ENCODE data around the gene FYN. TPM values are rescaled to one million over a fixed set of nuclear protein-coding genes. Genes with fewer than 3 reads are reported as not detected.

FYN gene
- total and polyA plus RNA-seq, 2 of the 13 experiments (the other 11 are each of a cell fraction or from before 2014, with no cell fraction given) = 15.5 to 24.6 TPM

- no peaks in the 10 kb centered on the region for H3K79me2 ChIP-seq (ENCODE audit: insufficient read depth, low read length)
- H3K4me3 ChIP-seq (replicated peaks in 1 of 3; ENCODE audit: insufficient read depth in 1 of 3, low read depth in 2 of 3, low read length in 3 of 3) = no peak overlapping the region
- H3K9ac ChIP-seq (ENCODE audit: insufficient read depth, low read depth, low read length) = no peak overlapping the region
- no peak overlapping the region for H2AFZ ChIP-seq (ENCODE audit: low read length)
- 0 out of 5 replicates have a peak, but pooled peaks cover 0 to 3% of the 10 kb centered on the region in 2 experiments for H3K36me3 ChIP-seq (replicated peaks in 1 of 2; ENCODE audit: control insufficient read depth in 1 of 2, insufficient read depth in 2 of 2, low read length in 2 of 2)
- H3K27ac ChIP-seq (ENCODE audit: extremely low read length, insufficient read depth, low read length) = no peak overlapping the region
- 88% methylated on average over 6 of the region's 6 CpGs for WGBS (ENCODE audit: low lambda C conversion rate)
- FAIRE-seq = no peak
- ATAC-seq = no peak
- H3K27me3 ChIP-seq (ENCODE audit: control insufficient read depth in 1 of 2, insufficient read depth in 2 of 2, low read length in 2 of 2) = no peaks in the 10 kb centered on the region
- no peak overlapping the region for H3K4me2 ChIP-seq (ENCODE audit: low read depth, low read length)
- no TSS peak for BruUV-seq (replicated peaks)
- TF ChIP-seq ZNF547 (CRISPR knock-in tag; IDR thresholded peaks at IDR 0.05) (no peak), BRCA1 (CRISPR knock-in tag; IDR thresholded peaks at IDR 0.05) (no peak), TRIM22 (IDR thresholded peaks at IDR 0.05) (no peak), ZBTB14 (CRISPR knock-in tag; IDR thresholded peaks at IDR 0.05) (no peak), ARID3A (IDR thresholded peaks at IDR 0.05; ENCODE audit: low read depth, low read length) (no peak), TBP (CRISPR knock-in tag; IDR thresholded peaks at IDR 0.05) (no peak), POLR2AphosphoS2 (IDR thresholded peaks at IDR 0.05; ENCODE audit: low read depth, low read length) (no peak), PPARG (CRISPR knock-in tag; conservative IDR thresholded peaks at IDR 0.05) (no peak), MIER2 (CRISPR knock-in tag; IDR thresholded peaks at IDR 0.05) (no peak), ETV6 (CRISPR knock-in tag; conservative IDR thresholded peaks at IDR 0.05) (no peak), ZC3H13 (CRISPR knock-in tag; IDR thresholded peaks at IDR 0.05) (no peak), STAG1 (CRISPR knock-in tag; IDR thresholded peaks at IDR 0.05) (no peak)
- H3K4me1 ChIP-seq (ENCODE audit: insufficient read depth, low read length) = no peaks in the 10 kb centered on the region
- intact Hi-C loops (cut with micrococcal nuclease; ENCODE audit: unreplicated experiment) = no loop called here
- POLR2A ChIA-PET = interaction anchor here (1.4 kb wide), 1 partner anchor 23 kb away, joined by 4 read pairs; no protein-coding TSS in a partner anchor
- CTCF ChIA-PET (ENCODE audit: low intra/inter-chr PET ratio, low total read pairs) = no interaction called here
- no peak for DNase-seq (ENCODE audit: low spot score)
- no peaks in the 10 kb centered on the region for H4K20me1 ChIP-seq (ENCODE audit: insufficient read depth, low read length)
- in situ Hi-C loops (cut with HindIII; ENCODE audit: extremely low pct_ligation_motif_present, low pct_unique_long_range_greater_than_20kb) = no loop called here
- no peaks in the 10 kb centered on the region for H3K9me3 ChIP-seq (ENCODE audit: low read length)
These were observed 102.8 kb downstream of the FYN start for GRCh38 chr6:111770263-111771093.

Measured in HepG2 (cell line).